GM12891 (cell line): ENCODE data around the gene CENPL.
"Not testable (repeated sequence)": the region's sequence is repeated elsewhere in the genome, so short reads cannot be mapped to it uniquely, and the experiment has no call there.

Source experiments
- DNase-seq: peaks from one replicate; pipeline ENCODE4 v3.0.0; 2011; ENCODE audit warnings: low spot score; ENCODE audit not compliant: insufficient read length
- FAIRE-seq: peaks from 2 replicates; lab custom pipeline; 2011; peaks lifted over from hg19 to GRCh38; lab: Jason Lieb, UNC
- PAX5 ChIP-seq: IDR thresholded peaks from 2 replicates; pipeline ENCODE4 v1.6.1; 2011; ENCODE audit warnings: low read length, moderate library complexity, mild to moderate bottlenecking; ENCODE audit not compliant: insufficient read depth, severe bottlenecking
- POLR2A ChIP-seq: IDR thresholded peaks from 2 replicates; pipeline ENCODE4 v1.6.1; 2011; ENCODE audit warnings: low read depth, low read length, control low read depth
- POLR2AphosphoS5 ChIP-seq: IDR thresholded peaks from 2 replicates; pipeline ENCODE4 v1.6.1; 2011; ENCODE audit warnings: low read depth, low read length, control low read depth
- POU2F2 ChIP-seq: IDR thresholded peaks from 2 replicates; pipeline ENCODE4 v1.6.1; 2011; ENCODE audit warnings: low read depth, mild to moderate bottlenecking, control low read depth, low read length, moderate library complexity
- SPI1 ChIP-seq: IDR thresholded peaks from 2 replicates; pipeline ENCODE4 v1.6.1; 2011; ENCODE audit warnings: low read depth, low read length, control low read depth
- TAF1 ChIP-seq: IDR thresholded peaks from 2 replicates; pipeline ENCODE4 v1.6.1; 2011; ENCODE audit warnings: low read depth, low read length, control low read depth

CENPL gene

GRCh38 chr1:173857363-173857917, 32.8 kb upstream of the CENPL start:
- DNase-seq (no peak), FAIRE-seq (no peak)
- no peak for TF ChIP-seq PAX5
- no peak for TF ChIP-seq SPI1
- TF ChIP-seq POLR2A = no peak
- no peak for TF ChIP-seq POU2F2
- no peak for TF ChIP-seq TAF1
- no peak for TF ChIP-seq POLR2AphosphoS5

- no peak for FAIRE-seq
These were observed 32.2 kb upstream of the CENPL start for GRCh38 chr1:173856903-173857302.

GRCh38 chr1:173856014-173856413, 31.3 kb upstream of the CENPL start:
- no peak for DNase-seq
- TF ChIP-seq POLR2A (no peak), PAX5 (no peak), POLR2AphosphoS5 (no peak), POU2F2 (no peak), TAF1 (no peak)

More at GRCh38 chr1:173856903-173857302, 32.2 kb upstream of the CENPL start:
- TF ChIP-seq POLR2A (peak; percentile 10; the same call in 1 of the 2 replicates), POLR2AphosphoS5 (no peak)
- DNase-seq = no peak

DNA sequence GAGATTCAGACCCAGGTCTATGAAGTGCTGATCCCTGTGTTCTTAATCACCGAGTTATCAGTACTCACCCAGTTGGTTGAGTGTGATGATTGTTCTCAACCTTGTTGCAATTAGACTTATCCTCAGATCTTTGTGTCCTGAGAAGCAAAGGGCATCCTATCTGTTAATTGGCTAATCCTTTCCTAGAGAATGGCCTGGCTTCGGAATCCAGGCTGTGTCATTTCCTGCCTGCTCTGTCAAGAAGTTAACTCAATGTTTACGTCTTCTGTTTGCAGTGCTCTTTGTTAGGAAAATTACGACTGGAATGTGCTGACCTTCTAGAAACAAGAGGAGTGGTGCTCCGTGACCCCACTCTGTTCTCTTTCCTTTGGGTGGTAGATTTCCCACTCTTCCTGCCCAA, 28.4 kb upstream of the CENPL start:
- FAIRE-seq = no peak
- TF ChIP-seq TAF1 = no peak
- TF ChIP-seq POLR2AphosphoS5 = no peak
- no peak for TF ChIP-seq PAX5
- TF ChIP-seq POU2F2 = no peak
- DNase-seq = no peak

More at GRCh38 chr1:173856014-173856413, 31.3 kb upstream of the CENPL start:
- FAIRE-seq = no peak

- TF ChIP-seq POU2F2 (no peak), PAX5 (no peak), POLR2A (no peak), POLR2AphosphoS5 (no peak), SPI1 (no peak), TAF1 (no peak)
- FAIRE-seq (no peak), DNase-seq (no peak)
These were observed 27.4 kb upstream of the CENPL start for GRCh38 chr1:173852105-173852504.

- FAIRE-seq (no peak), DNase-seq (no peak)
- no peak for TF ChIP-seq POU2F2
- TF ChIP-seq POLR2A = no peak
- no peak for TF ChIP-seq PAX5
- TF ChIP-seq TAF1 = no peak
- TF ChIP-seq SPI1 = no peak
- no peak for TF ChIP-seq POLR2AphosphoS5
These were observed 8.1 kb upstream of the CENPL start for GRCh38 chr1:173832748-173833147.

DNA sequence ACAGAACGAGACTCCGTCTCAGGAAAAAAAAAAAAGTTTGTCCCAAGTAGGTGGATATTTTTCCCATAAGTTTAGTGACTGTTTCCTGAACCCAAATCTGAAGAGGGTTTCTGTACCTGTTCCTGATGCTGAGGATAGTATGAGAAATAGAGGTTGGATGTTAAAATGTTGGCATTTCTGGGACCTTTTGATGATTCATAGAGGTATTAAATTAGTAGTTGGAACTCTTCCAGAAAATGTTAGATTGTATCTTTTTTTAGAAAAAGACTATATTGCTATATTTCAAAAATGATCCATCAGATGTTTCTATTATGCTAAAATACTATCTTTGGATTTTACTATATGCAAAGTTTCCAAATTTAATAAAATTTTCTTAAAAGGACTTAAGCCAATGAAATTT, 2.9 kb upstream of the CENPL start:
- TF ChIP-seq POLR2A (no peak), TAF1 (no peak), POU2F2 (no peak), SPI1 (no peak), PAX5 (no peak), POLR2AphosphoS5 (no peak)
- no peak for DNase-seq
- no peak for FAIRE-seq

- TF ChIP-seq TAF1 = peak; percentile 0; the same call in 1 of the 2 replicates
- TF ChIP-seq POU2F2 = no peak
- 0 out of 2 replicates have a peak, but pooled peaks have one; percentile 24 for TF ChIP-seq POLR2A
- FAIRE-seq (peak; percentile 61), DNase-seq (no peak)
These were observed 835 bp downstream of the CENPL start for GRCh38 chr1:173823781-173824314.

DNA sequence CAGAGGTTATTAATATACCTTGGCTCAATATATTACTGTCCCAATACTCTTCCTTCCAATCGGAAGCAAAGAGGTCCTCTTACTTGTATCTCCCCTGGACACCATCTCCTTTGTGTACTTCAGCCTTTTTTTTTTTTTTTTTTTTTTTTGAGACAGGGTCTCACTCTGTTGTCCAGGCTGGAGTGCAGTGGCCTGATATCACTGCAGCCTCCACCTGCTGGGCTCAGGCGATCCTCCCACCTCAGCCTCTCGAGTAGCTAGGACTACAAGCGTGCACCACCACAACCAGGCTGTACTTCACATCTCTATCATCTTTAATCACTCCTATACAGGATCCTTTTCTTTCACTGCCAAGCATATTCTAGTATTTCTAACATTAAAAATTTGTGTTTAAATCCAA, 3.0 kb downstream of the CENPL start:
- DNase-seq (no peak), FAIRE-seq (no peak)
- TF ChIP-seq POLR2A = no peak
- TF ChIP-seq PAX5 = no peak
- TF ChIP-seq SPI1 = no peak
- TF ChIP-seq POLR2AphosphoS5 = no peak
- TF ChIP-seq TAF1 = no peak
- no peak for TF ChIP-seq POU2F2

GRCh38 chr1:173818459-173818858, 6.2 kb downstream of the CENPL start:
- no peak for FAIRE-seq
- DNase-seq = no peak
- no peak for TF ChIP-seq POLR2AphosphoS5
- TF ChIP-seq POU2F2 = no peak
- no peak for TF ChIP-seq TAF1
- TF ChIP-seq POLR2A = no peak
- TF ChIP-seq SPI1 = no peak
- no peak for TF ChIP-seq PAX5

DNA sequence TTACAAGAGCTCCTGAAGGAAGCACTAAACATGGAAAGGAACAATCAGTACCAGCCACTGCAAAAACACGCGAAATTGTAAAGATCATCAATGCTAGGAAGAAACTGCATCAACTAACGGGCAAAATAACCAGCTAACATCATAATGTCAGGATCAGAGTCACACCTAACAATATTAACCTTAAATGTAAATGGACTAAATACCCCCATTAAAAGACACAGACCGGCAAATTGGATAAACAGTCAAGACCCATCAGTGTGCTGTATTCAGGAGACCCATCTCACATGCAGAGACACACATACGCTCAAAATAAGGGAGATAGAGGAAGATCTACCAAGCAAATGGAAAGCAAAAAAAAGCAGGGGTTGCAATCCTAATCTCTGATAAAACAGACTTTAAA, 11.0 kb downstream of the CENPL start:
- DNase-seq, FAIRE-seq: not testable (repeated sequence)
